G401 (cell line): ENCODE measurements around the gene KIAA1755. TPM values are rescaled to one million over a fixed set of nuclear protein-coding genes. Genes with fewer than 3 reads are reported as not detected.

Source experiments
- DNase-seq: peaks from one replicate; pipeline ENCODE4 v3.0.0-alpha.2; 2015; ENCODE audit warnings: low spot score
- in situ Hi-C: cut with HindIII; loops from 2 replicates; pipeline ENCODE4 v1.10.0; 2016; ENCODE audit warnings: low sequenced_read_pairs, mixed read lengths
- total RNA-seq: library from RNA; depleted of rRNA; stranded (reverse); fragments of >200 nt; shearing (Covaris generic); gene quantifications from 2 replicates; pipeline ENCODE4 v1.2.3, GENCODE V29; 2014

The KIAA1755 gene
- total RNA-seq, 1 experiment from 2014 or later: not detected

GRCh38 chr20:38223743-38224100, 36.8 kb downstream of the KIAA1755 start:
- no peak for DNase-seq
- in situ Hi-C loops: no loop called here

GRCh38 chr20:38222923-38223742, 37.4 kb downstream of the KIAA1755 start:
- in situ Hi-C loops: no loop called here
- DNase-seq: no peak

DNA sequence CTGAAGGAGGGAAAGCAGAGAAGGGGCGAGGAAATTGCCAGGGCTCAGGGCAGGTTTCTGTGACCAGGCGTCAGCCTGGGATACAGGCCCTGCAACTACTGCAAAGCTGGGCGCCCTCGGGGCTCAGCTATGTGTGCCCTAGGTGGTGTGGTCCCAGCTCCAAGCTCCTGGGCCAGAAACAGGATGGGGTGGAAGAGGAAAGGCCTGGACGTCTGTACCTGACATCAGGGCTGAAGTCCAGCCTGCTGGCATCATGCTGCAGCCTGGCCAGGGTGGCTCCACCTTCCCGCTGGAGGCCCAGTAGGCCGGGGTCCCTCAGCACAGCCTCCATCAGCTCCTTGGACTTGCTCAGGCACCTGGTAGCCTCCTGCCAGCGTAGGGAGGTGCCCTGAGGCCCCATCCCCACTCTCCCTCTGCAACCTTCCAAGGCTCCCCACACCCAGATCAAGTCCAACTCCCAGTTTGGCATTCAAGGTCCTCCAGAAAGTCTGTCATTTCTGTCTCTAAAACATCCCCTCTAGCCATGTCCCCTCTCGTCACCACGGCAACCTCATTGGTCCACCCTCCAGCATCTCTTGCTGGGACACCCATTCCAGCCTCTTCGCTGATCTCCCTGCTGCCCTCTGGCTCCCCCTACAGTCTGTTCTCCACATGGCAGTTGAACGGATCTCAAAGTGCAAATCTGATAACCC, 38.2 kb downstream of the KIAA1755 start:
- peak; percentile 27 for DNase-seq
- in situ Hi-C loops: no loop called here

GRCh38 chr20:38221119-38221589, 39.4 kb downstream of the KIAA1755 start:
- in situ Hi-C loops: no loop called here
- peak; percentile 39 for DNase-seq

DNA sequence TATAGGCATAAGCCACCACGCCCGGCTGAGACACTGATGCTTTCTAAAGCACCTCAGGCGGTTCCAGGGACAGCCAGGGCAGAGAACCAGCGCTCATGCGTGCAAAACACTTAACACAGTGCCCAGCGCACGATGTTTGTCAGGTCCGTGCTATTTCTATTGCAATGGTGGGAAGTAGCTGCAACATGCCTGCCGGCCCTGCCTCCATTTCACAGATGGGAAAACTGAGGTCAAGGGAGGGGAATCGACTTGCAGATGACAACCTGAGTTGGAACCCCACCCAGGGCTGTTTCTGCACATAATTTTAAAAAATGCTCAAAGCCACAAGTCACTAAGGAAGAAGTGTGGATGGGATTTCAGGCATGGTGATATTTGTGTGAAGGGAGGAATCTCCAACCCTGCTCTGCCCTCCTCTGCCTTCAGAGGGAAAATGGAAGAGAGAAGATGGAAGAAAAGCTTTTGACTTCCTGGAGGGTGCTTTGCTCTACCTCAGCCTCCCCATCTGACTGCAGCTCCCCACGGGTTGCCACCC, 39.9 kb downstream of the KIAA1755 start:
- peak; percentile 6 for DNase-seq
- in situ Hi-C loops: no loop called here

DNA sequence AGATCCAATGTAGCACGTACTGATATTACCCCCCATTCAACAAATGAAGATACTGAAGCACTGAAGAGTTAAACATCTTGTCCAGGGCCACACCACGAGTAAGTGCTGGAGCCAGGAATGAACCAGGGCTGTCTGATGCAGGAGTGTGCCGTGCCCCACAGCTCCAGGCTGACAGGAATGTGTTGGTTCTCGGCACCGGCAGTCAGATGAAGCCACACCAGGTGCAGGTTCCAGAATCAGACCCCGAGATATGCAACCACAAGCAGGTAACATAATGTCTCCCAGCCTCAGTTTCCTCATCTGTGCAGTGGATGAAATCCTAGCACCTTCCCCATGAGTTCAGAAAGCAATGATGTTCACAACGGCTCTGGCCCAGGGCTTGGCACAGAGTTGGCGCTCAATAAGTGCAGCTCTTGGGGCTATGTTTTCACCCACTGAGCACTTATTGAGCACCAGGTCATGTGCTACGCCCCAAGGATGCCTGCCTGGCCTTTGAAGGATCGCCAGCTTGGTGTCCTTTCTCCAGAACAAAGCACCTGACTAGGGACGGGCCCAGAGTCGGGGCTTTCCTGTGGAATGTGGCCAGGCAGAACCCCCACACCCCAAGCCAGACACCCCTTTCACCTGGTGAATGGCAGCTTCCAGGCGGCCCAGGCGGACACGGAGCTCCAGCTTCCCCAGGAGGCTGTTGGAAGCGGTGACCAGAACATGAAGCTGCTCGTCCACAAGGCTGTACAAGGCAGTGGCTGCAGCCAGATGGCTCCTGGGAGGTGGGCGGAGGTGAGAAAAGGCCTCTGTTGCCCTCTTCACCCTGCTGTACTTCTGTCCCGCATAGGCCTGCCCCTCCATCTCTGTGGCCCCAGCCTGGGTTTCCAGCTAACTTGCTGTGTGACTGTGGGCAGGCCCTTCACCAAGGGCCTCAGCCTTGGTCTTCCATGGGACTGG, 41.3 kb downstream of the KIAA1755 start:
- no peak for DNase-seq
- in situ Hi-C loops: no loop called here

- in situ Hi-C loops: no loop called here
- DNase-seq: no peak
Measured at GRCh38 chr20:38218566-38218885, 42.0 kb downstream of the KIAA1755 start.

DNA sequence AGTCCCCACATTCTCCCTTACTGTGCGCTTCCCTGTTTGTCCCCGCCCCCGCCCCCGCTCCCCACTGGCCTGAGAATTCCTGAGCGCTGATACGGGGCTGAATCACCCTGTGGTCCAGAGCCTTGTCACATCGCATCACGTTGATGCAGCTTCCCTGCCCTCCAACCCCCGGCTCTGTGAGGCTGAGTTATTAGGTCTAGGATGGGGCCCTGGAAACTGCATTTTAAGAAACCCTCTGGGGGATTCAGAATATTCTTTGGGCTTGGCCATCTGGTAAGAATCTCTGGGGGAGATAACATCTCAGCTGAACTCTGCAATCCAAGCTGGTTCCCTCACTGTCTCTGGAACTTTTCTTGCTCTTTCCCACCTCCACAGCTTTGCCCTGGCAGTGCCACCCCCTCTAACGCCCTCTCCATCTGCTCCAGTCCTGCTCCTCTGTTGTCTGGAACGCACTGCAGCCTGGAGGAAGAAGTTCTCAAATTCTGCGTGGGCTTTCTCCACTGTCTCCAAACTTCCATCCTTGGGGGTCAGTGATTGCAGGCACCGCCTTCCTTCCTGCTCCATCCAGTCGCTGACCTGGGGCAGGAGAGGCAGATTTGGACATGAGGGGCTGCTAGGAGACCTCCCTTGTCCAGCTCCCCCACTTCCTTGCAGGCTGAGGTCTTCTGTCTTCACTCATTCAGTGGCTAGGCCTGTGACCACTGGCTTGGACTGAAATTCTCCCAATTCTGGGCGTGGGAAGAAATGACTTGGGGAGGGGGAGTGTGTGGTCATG, 42.6 kb downstream of the KIAA1755 start:
- no peak for DNase-seq
- in situ Hi-C loops: no loop called here

DNA sequence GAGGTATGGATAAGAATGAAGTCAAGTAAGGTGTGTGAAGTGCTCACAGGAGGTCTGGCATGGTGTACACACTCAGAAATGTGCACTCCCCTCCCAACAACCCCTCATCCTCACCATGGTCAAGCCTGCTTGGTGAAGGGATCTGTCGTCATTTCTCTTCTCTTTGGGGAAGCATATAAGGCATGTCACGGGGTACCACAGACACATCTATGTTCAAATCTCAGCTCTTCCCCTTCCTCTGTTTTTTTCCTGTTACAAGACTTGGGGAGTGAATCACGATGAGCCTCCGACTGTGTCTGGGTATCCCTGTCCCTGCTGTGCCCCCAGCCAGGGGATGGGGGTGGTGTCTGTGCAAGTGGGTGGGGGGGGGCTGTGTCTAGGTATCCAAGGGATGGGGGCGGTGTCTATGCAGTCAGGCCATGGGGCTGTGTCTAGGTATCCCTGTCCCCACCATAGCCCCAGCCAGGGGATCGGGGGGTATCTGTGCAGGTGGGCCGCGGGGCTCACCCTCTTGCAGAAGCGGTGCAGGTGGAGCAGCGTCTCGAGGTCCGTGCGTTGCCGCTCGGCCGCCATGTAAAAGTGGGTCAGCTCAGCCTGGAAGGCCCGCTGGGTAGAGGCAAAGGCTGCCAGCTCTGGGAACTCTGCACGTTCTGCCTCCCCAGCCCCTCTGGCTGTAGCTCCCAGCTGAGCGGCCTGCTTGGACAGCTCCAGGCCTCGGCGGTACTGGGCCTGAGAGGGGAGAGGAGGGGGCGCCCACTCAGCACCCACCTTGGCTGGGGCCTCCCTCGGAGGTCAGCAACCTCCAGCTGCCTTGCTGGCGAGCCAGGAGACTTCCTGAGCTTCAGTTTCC, 43.6 kb downstream of the KIAA1755 start:
- in situ Hi-C loops: no loop called here
- no peak for DNase-seq

- in situ Hi-C loops: no loop called here
Measured at GRCh38 chr20:38216201-38216600, 44.3 kb downstream of the KIAA1755 start.

DNA sequence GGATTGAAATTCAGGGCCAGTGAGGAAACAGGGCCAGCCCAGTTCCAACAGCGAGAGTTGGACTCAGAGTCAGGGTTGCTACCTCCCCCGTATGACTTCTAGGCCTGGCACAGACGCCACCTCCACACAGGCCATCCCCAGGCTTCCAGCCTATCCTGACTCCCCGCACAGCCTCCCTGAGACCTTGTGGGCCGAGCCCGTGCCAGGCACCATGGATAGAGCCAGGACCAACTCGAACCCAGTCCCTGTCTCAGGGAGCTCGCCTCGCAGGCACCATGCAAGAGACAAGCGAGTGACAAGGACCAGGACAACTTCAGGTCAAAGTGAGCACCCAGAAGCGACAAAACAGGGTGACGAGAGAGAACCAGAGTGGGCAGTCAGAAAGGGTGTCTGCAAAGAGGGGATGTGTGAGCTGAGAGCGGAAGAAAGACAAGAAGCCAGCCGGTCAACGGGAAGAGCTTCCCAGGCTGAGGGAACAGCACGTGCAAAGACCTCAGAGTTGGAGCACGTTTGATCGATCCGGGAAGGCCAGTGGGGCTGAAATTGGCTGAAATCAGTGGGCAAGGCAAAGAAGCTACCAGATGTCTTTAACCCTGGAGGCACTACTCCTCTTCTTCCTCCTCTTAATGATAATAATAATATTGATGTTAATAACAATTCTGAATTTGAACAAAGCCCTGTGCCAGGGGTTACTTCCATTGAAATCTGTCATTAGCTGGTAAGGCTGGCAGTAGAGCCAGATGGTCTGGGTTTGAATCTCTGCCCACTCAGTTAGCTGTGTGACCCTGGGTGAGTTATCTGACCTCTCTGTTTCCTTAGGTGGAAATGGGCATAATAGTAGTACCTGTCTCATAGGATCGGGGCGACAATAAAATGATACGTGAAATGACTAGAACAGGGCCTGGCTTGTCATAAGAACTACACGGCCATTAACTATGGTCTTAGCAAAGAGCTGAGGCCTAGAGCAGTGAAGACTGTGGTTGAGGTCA, 45.0 kb downstream of the KIAA1755 start:
- DNase-seq: no peak
- in situ Hi-C loops: no loop called here

More at GRCh38 chr20:38216201-38216600, 44.3 kb downstream of the KIAA1755 start:
- no peak for DNase-seq

- in situ Hi-C loops: no loop called here
- DNase-seq: no peak
Measured at GRCh38 chr20:38214256-38215193, 46.0 kb downstream of the KIAA1755 start.

- in situ Hi-C loops: no loop called here
Measured at GRCh38 chr20:38213607-38213940, 47.0 kb downstream of the KIAA1755 start.

DNA sequence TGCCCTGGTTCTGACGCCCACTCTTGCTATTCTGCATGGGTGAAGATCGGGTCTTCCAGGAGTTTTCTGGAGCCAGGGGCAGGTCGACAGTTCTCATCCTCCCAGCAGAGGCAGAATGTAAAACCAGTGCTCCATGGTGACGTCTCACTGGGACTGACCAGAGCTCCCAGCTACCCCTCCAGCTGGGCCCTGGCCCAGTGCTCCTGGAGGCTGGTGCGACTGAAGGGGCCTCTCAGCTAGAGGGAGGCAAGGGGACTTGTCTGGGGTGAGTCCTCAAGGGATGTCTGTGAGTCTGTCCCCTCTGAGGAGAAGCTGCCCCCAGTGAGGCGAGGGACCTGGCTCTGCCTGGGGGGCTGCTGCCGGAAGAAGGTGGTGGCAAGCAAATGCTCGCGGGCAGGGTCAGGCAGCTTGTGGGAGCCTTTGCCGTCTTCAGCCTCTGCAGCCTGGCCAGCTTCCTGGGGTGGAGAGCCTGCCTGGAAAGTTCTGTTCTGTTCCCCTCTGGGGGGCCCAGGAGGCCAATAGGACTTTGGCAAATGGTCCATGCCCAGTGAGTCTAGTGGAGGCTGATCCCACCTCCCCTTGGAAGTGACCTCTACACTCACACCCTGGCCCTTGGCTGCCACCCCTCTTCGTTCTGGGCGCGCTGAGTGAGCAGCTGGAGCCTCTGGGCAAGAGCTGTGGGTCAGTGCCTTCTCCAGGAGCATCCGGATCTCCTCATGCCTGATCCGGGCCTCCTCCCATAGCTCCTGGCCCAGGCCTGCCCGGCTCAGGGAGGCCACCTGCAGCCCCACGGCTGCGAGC, 47.5 kb downstream of the KIAA1755 start:
- no peak for DNase-seq
- in situ Hi-C loops: no loop called here

More at GRCh38 chr20:38213607-38213940, 47.0 kb downstream of the KIAA1755 start:
- no peak for DNase-seq
